SU-DHL-6 (cell line): ENCODE measurements around the gene PRRX1.

Experiments
- H2AFZ ChIP-seq: fragments of 200-600 bp; sonication (generic); 2 replicates; pipeline ENCODE4 v1.6.1; 2014; ENCODE audit warnings: low read depth, mild to moderate bottlenecking, moderate library complexity, mixed read lengths, antibody characterized with exemption, low read length; ENCODE audit not compliant: severe bottlenecking
- H3F3A ChIP-seq: fragments of 200-600 bp; shearing (Covaris generic); 2 replicates; pipeline ENCODE4 v1.6.0; 2016; ENCODE audit warnings: antibody characterized with exemption, mild to moderate bottlenecking; ENCODE audit not compliant: insufficient read depth
- H3K27ac ChIP-seq: fragments of 200-600 bp; sonication (generic); 2 replicates; pipeline ENCODE4 v1.5.1; 2016; ENCODE audit warnings: low read depth, mild to moderate bottlenecking, low read length, moderate library complexity, mixed read lengths
- H3K27me3 ChIP-seq: fragments of 200-600 bp; sonication (generic), shearing (Covaris generic); 2 replicates; pipeline ENCODE4 v1.6.0; 2014; ENCODE audit warnings: mild to moderate bottlenecking, low read length
- H3K36me3 ChIP-seq: fragments of 200-600 bp; sonication (generic); 2 replicates; pipeline ENCODE4 v1.6.1; 2014; ENCODE audit warnings: mild to moderate bottlenecking, low read length, mixed read lengths
- H3K4me2 ChIP-seq: fragments of 300-600, 200-600 bp; shearing (Covaris generic), sonication (generic); 2 replicates; pipeline ENCODE4 v1.6.0; 2014; ENCODE audit warnings: low read length, low read depth, mild to moderate bottlenecking; ENCODE audit not compliant: poor library complexity, severe bottlenecking
- H3K4me3 ChIP-seq: fragments of 200-600 bp; sonication (generic); 2 replicates; pipeline ENCODE4 v1.5.1; 2014; ENCODE audit warnings: antibody characterized with exemption, low read length, mild to moderate bottlenecking, mixed read lengths; ENCODE audit not compliant: insufficient read depth, poor library complexity, severe bottlenecking
- H3K79me2 ChIP-seq: fragments of 200-600 bp; sonication (generic); 2 replicates; pipeline ENCODE4 v1.6.1; 2014; ENCODE audit warnings: mild to moderate bottlenecking, low read length, moderate library complexity; ENCODE audit not compliant: insufficient read depth
- H3K9ac ChIP-seq: fragments of 200-600 bp; sonication (generic); 2 replicates; pipeline ENCODE4 v1.7.0; 2014; ENCODE audit warnings: mild to moderate bottlenecking, low read length
- H3K9me2 ChIP-seq: fragments of 200-600 bp; sonication (generic); replicated peaks from 2 replicates; pipeline ENCODE4 v1.6.1; 2014; ENCODE audit warnings: low read length; ENCODE audit not compliant: insufficient read depth
- H3K9me3 ChIP-seq: fragments of 200-600 bp; sonication (generic); 2 replicates; pipeline ENCODE4 v1.6.1; 2014; ENCODE audit warnings: low read length, mixed read lengths; ENCODE audit not compliant: insufficient read depth
- H4K20me1 ChIP-seq: fragments of 200-600 bp; sonication (generic); 2 replicates; pipeline ENCODE4 v1.6.1; 2014; ENCODE audit warnings: low read depth, mild to moderate bottlenecking, antibody characterized with exemption, low read length, moderate library complexity, mixed read lengths
- CTCF ChIP-seq: fragments of 200-600 bp; sonication (generic); IDR thresholded peaks from one replicate; pipeline ENCODE4 v1.5.1; 2017; ENCODE audit warnings: antibody characterized with exemption, mild to moderate bottlenecking, low read length, moderate library complexity; ENCODE audit not compliant: insufficient read depth, poor library complexity, severe bottlenecking
- EZH2phosphoT487 ChIP-seq: fragments of 200-600 bp; sonication (generic), shearing (Covaris generic); conservative IDR thresholded peaks from 2 replicates; pipeline ENCODE4 v1.6.1; 2018; ENCODE audit warnings: mild to moderate bottlenecking, antibody characterized with exemption, low read length, moderate library complexity, mixed read lengths

The PRRX1 gene

GRCh38 chr1:170659399-170660035, 4.4 kb upstream of the PRRX1 start:
- TF ChIP-seq EZH2phosphoT487 (no peak), CTCF (no peak)
- H3K36me3 ChIP-seq, result no peaks in the 10 kb centered on the region
- no peaks in the 10 kb centered on the region for H4K20me1 ChIP-seq
- no peak overlapping the region for H2AFZ ChIP-seq
- no peaks in the 10 kb centered on the region for H3K27me3 ChIP-seq
- H3K79me2 ChIP-seq, result no peaks in the 10 kb centered on the region
- H3K4me3 ChIP-seq, result no peak overlapping the region
- H3F3A ChIP-seq, result no peaks in the 10 kb centered on the region
- H3K9ac ChIP-seq, result no peak overlapping the region
- no peak overlapping the region for H3K27ac ChIP-seq
- H3K4me2 ChIP-seq, result no peak overlapping the region
- no peaks in the 10 kb centered on the region for H3K9me3 ChIP-seq
- no peaks in the 10 kb centered on the region for H3K9me2 ChIP-seq

- H3F3A ChIP-seq, result no peaks in the 10 kb centered on the region
- H3K9me2 ChIP-seq, result no peaks in the 10 kb centered on the region
- no peak overlapping the region for H3K9ac ChIP-seq
- no peak overlapping the region for H3K4me2 ChIP-seq
- H4K20me1 ChIP-seq, result no peaks in the 10 kb centered on the region
- H3K9me3 ChIP-seq, result no peaks in the 10 kb centered on the region
- H3K36me3 ChIP-seq, result no peaks in the 10 kb centered on the region
- no peak overlapping the region for H2AFZ ChIP-seq
- H3K27me3 ChIP-seq, result no peaks in the 10 kb centered on the region
- H3K79me2 ChIP-seq, result no peaks in the 10 kb centered on the region
- no peak for TF ChIP-seq CTCF
- TF ChIP-seq EZH2phosphoT487, result no peak
- no peak overlapping the region for H3K27ac ChIP-seq
- no peak overlapping the region for H3K4me3 ChIP-seq
Measured at GRCh38 chr1:170660281-170660713, 3.6 kb upstream of the PRRX1 start.

GRCh38 chr1:170660871-170661645, 2.9 kb upstream of the PRRX1 start:
- H3K27me3 ChIP-seq, result no peaks in the 10 kb centered on the region
- no peak for TF ChIP-seq EZH2phosphoT487

More at GRCh38 chr1:170660871-170661645, 2.9 kb upstream of the PRRX1 start:
- H3K9ac ChIP-seq, result no peak overlapping the region
- H3K4me3 ChIP-seq, result no peak overlapping the region
- H2AFZ ChIP-seq, result no peak overlapping the region
- no peaks in the 10 kb centered on the region for H3K36me3 ChIP-seq
- H3K9me3 ChIP-seq, result no peaks in the 10 kb centered on the region
- H3K79me2 ChIP-seq, result no peaks in the 10 kb centered on the region
- no peak overlapping the region for H3K4me2 ChIP-seq
- no peaks in the 10 kb centered on the region for H3F3A ChIP-seq
- H3K9me2 ChIP-seq, result no peaks in the 10 kb centered on the region
- H3K27ac ChIP-seq, result no peak overlapping the region
- H4K20me1 ChIP-seq, result no peaks in the 10 kb centered on the region
